GM12878 (cell line): ENCODE data around the gene CCM2.

Experiments
- FOXM1 ChIP-seq: IDR thresholded peaks from 2 replicates; pipeline ENCODE4 v1.6.1; 2012; ENCODE audit warnings: low read depth, mild to moderate bottlenecking, inconsistent platforms, low read length, moderate library complexity
- SREBF2 ChIP-seq: IDR thresholded peaks from 2 replicates; pipeline ENCODE4 v1.6.1; 2012; ENCODE audit warnings: mild to moderate bottlenecking, low read length
- TF ChIP-seq, protein P1 (sequence below), 3 experiments: IDR thresholded peaks in 2 of 3; conservative IDR thresholded peaks in 1 of 3; 2 replicates each; pipeline ENCODE4 v1.5.1; 2011; ENCODE audit warnings: low read depth in 3 of 3, low read length in 3 of 3, mild to moderate bottlenecking in 3 of 3, control low read depth in 2 of 3, moderate library complexity in 2 of 3, inconsistent platforms in 1 of 3, mixed read lengths in 1 of 3; ENCODE audit not compliant: control insufficient read depth in 2 of 3, insufficient read depth in 1 of 3; ENCODE audit errors: extremely low read depth in 1 of 3

DNA sequence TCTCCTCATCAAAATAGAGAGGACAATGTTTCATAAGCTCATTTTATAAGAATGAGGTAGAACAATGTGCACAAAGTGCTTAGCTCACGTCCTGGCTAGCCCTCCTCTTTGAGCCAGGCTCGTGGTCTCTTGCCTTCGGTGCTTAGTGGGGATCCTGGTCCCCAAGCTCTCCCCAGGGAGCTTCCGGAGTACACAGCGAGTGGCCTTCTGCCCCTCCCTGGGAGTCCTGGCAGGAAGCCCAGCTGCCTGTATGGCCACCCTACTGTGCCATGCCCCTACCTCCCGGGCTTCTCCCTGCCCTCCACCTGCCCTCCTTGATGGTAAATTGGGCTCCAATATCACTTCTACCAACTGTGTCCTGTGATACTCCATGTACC is 22.1 kb upstream of the CCM2 start:
- TF ChIP-seq SREBF2 (no peak), FOXM1 (no peak)
- TF ChIP-seq, protein P1, sequence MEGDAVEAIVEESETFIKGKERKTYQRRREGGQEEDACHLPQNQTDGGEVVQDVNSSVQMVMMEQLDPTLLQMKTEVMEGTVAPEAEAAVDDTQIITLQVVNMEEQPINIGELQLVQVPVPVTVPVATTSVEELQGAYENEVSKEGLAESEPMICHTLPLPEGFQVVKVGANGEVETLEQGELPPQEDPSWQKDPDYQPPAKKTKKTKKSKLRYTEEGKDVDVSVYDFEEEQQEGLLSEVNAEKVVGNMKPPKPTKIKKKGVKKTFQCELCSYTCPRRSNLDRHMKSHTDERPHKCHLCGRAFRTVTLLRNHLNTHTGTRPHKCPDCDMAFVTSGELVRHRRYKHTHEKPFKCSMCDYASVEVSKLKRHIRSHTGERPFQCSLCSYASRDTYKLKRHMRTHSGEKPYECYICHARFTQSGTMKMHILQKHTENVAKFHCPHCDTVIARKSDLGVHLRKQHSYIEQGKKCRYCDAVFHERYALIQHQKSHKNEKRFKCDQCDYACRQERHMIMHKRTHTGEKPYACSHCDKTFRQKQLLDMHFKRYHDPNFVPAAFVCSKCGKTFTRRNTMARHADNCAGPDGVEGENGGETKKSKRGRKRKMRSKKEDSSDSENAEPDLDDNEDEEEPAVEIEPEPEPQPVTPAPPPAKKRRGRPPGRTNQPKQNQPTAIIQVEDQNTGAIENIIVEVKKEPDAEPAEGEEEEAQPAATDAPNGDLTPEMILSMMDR (IDR thresholded peaks at IDR 0.05 in 2 of 3, conservative IDR thresholded peaks at IDR 0.05 in 1 of 3; ENCODE audit: control insufficient read depth in 2 of 3, extremely low read depth in 1 of 3, insufficient read depth in 1 of 3, low read depth in 3 of 3, low read length in 3 of 3): no peak
